T-helper 2 cell treated with Interferon-gamma antibody and Interleukin-4, amounts not matched to agents 5 μg/mL and 100 μg/mL, for 36 hours (primary cell): ENCODE data around the gene ANKS3.

Experiments
- DNase-seq: peaks from one replicate; pipeline ENCODE4 v3.0.0; 2021; ENCODE audit warnings: low spot score
- H3K27ac Mint-ChIP-seq: one replicate; pipeline ENCODE4 v1.8.0; 2021; ENCODE audit warnings: mild to moderate bottlenecking, mixed read lengths
- H3K27me3 Mint-ChIP-seq: one replicate; pipeline ENCODE4 v1.8.0; 2021; ENCODE audit warnings: low read depth, mixed read lengths
- H3K36me3 Mint-ChIP-seq: one replicate; pipeline ENCODE4 v1.8.0; 2021; ENCODE audit warnings: low read depth, mixed read lengths
- H3K4me1 Mint-ChIP-seq: one replicate; pipeline ENCODE4 v1.8.0; 2021; ENCODE audit warnings: low read depth, mixed read lengths
- H3K4me3 Mint-ChIP-seq: one replicate; pipeline ENCODE4 v1.8.0; 2022; ENCODE audit warnings: mild to moderate bottlenecking, moderate library complexity, mixed read lengths
- H3K9me3 Mint-ChIP-seq: one replicate; pipeline ENCODE4 v1.8.0; 2021; ENCODE audit warnings: mixed read lengths

The ANKS3 gene

DNA sequence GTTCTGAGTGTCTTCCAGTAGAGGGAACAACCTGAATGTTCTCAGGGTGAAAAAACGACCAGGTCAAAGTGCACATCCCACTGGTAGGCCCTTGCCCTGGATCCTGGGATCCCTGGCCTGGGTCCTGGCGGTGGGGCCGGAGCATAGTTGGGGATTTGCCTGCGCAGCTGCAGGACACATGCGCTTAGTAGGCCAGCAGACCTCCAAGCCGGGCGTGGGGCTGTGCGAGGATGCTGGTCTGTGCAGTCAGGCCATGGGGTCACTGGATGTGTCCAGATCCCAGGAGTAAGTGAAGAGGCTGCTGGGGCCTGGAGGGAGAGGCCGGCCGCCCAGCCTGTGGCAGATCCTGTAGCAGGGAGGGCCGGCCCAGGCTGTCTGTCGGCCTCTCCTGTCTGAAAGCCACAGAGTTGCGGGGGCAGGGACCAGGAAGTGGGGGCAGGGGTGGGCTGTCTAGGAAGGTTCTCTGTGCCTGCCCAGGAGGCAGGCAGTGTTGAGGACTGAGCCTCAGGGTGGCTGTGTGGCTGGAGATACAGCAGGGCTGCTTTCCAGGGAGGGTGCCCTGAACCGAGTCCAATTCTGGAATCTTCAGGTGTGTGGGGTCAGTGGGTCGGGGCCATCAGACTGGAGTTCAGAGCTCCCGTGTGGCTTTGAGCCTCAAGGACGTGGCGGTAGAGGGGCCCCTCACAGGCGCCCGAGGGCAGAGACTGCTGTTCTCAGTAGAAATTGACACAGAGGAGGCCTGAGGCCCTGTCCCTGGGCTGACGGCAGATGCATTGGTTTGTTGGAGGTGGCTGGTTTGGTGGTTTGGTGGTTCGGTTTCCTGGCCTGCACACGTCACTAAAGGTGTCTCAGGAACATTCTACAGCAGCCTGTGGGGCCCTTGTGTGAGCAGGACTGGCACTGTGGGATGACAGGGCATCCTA lies 57.9 kb downstream of the ANKS3 start:
- H3K9me3 Mint-ChIP-seq = no peaks in the 10 kb centered on the region
- peak; percentile 80 for DNase-seq
- H3K27me3 Mint-ChIP-seq = no peaks in the 10 kb centered on the region
- peak overlapping the region; percentile 65 for H3K4me3 Mint-ChIP-seq
- H3K4me1 Mint-ChIP-seq = peaks cover 21% of the 10 kb centered on the region
- H3K36me3 Mint-ChIP-seq = peaks cover 24% of the 10 kb centered on the region
- peak overlapping the region; percentile 93 for H3K27ac Mint-ChIP-seq

DNA sequence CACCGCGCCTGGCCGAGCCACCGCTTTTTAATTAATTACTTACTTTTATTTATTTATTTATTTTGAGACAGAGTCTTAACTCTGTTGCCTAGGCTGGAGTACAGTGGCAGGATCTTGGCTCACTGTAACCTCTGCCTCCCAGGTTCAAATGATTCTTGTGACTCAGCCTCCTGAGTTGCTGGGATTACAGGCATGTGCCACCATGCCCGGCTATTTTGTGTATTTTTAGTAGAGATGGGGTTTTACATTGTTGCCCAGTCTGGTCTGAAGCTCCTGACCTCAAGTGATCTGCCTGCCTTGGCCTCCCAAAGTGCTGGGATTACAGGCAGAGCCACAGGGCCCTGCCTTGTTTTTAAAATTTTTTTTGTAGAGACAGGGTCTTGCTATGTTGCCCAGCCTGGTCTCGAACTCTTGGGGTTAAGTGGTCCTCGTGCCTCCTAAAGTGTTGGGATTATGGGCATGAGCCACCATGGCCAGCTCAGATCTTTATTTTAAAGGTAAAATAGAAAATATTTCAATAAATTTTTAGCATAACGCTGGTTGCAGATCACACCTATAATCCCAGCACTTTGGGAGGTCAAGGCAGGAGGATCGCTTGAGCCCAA lies 59.0 kb downstream of the ANKS3 start:
- DNase-seq = no peak
- peaks cover 24% of the 10 kb centered on the region for H3K36me3 Mint-ChIP-seq
- H3K4me3 Mint-ChIP-seq = peak overlapping the region; percentile 65
- no peaks in the 10 kb centered on the region for H3K27me3 Mint-ChIP-seq
- H3K27ac Mint-ChIP-seq = peak overlapping the region; percentile 93
- H3K9me3 Mint-ChIP-seq = no peaks in the 10 kb centered on the region
- peaks cover 21% of the 10 kb centered on the region for H3K4me1 Mint-ChIP-seq

DNA sequence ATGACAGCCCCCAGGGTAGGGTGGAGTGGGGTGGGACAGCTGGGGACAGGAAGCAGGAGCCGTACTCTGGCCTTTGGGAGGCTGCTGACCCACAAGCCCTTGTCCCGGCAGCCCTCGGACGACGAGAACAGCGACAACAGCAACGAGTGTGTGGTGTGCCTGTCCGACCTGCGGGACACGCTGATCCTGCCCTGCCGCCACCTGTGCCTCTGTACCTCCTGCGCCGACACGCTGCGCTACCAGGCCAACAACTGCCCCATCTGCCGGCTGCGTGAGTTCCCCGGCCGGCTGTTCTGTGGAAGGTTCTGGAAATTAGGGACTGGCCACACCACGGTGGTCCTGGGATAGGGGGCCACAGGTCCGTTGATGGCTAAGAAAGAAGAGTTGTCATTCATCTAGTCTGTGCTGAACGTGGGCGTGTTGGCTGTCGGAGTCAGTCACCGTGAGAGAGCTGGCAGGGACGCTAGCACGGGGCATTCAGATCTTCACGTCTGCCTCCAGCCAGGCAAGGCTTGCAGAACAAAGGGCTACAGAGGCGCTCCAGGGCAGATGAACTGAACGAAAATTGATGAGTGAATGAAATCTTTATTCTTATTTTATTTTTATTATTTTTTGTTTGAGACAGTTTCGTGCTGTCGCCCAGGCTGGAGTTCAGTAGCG lies 60.6 kb downstream of the ANKS3 start:
- Mint-ChIP-seq H3K4me1 (peaks cover 21% of the 10 kb centered on the region), H3K9me3 (no peaks in the 10 kb centered on the region), H3K27ac (no peak overlapping the region), H3K4me3 (no peak overlapping the region), H3K36me3 (peaks cover 25% of the 10 kb centered on the region), H3K27me3 (no peaks in the 10 kb centered on the region)
- DNase-seq = no peak

DNA sequence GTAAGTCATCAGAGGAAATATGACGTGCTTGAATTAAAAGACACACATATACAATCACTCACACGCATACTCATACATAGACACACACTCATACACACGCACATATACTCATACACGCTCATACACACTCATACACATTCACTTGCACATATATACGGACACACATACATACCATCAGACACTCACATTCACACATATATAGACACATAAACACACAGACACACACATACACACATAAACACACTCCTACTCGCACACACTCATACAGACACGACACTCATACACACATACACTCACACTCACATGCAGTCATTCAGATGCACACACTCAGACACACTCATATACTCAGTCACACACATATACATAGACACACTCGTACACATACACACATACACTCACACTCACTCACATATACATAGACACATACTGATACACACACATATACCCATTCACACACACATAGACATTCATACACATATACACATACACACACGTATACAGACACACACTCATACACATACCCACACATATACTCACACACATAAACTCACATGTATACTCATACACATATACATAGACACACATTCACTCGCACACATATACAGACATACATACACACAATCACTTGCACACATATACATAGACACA lies 65.6 kb downstream of the ANKS3 start:
- H3K27ac Mint-ChIP-seq = no peak overlapping the region
- H3K4me1 Mint-ChIP-seq = peaks cover 20% of the 10 kb centered on the region
- H3K36me3 Mint-ChIP-seq = peaks cover 25% of the 10 kb centered on the region
- no peak overlapping the region for H3K4me3 Mint-ChIP-seq
- no peaks in the 10 kb centered on the region for H3K9me3 Mint-ChIP-seq
- no peaks in the 10 kb centered on the region for H3K27me3 Mint-ChIP-seq
- no peak for DNase-seq

DNA sequence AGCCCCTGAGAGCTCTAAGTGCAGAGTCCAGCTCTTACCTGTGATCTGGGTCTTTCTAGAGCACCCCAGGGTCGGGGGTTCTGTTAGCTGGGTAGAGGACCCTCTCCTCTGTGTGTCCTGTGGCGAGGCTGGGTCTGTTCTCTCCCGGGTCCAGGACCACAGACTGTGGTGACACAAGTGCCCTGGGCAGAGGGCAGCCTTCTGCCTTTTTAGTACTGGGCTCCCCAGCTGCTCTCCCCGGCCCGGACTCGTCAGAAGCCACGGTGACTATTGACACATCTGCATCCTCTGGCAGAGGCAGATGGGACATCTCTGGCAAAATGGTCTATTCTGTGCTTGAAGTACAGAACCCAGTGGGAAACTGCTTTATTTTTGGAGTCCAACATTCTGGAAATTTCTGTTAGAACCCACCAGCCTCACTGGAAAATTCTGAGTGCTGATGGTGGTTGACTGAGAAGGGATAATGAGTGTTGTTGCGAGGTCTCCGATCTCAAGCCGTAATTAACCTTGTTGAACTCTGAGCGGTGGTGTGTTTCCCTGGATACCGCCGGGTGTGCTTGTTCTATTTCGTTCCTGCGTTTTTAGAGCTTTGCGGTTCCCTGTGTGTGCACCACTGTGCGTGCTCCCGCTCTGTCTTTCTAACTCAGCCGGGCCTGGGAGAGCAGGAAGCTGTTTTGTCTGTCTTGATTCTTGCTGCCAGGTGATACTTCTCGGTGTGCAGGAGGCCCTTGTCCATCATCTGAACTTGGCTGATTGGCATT lies 66.7 kb downstream of the ANKS3 start:
- Mint-ChIP-seq H3K4me3 (no peak overlapping the region), H3K27me3 (no peaks in the 10 kb centered on the region), H3K27ac (peak overlapping the region; percentile 19), H3K9me3 (no peaks in the 10 kb centered on the region), H3K36me3 (peaks cover 27% of the 10 kb centered on the region), H3K4me1 (peaks cover 22% of the 10 kb centered on the region)
- no peak for DNase-seq

DNA sequence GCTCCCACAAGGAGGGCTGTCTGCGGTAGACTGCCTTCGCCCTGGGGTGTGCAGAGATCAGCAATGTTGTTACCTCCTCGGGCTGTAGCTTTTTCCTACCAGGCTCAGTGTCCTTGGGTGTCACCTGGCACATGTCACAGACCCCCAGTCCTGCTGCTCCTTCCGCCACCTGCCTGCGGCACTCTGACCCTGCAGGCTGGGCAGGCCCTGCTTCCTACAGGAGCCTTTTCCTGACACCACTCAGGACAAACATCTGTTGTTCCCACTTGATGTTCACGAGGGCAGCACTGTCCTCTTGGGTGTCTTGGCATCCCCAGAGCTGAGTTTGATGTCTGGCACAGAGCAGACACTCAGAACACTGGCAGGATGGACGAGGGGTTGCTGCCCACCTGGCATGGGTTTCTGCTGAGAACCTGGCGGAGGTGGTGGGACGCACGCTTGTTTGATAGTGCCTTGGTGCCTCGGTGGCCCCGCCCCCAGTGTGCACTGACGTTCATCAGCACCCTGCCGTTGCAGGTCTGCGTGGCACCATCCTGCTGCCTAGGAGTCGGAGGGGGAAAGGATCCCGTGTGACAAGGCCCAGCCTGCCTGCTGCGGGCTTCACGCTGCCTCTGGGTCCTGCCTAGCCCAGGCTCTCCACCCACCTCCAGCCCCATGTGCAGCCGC lies 67.4 kb downstream of the ANKS3 start:
- Mint-ChIP-seq H3K36me3 (peaks cover 27% of the 10 kb centered on the region), H3K4me1 (peaks cover 24% of the 10 kb centered on the region), H3K4me3 (no peak overlapping the region), H3K27ac (no peak overlapping the region), H3K27me3 (no peaks in the 10 kb centered on the region), H3K9me3 (no peaks in the 10 kb centered on the region)
- no peak for DNase-seq

DNA sequence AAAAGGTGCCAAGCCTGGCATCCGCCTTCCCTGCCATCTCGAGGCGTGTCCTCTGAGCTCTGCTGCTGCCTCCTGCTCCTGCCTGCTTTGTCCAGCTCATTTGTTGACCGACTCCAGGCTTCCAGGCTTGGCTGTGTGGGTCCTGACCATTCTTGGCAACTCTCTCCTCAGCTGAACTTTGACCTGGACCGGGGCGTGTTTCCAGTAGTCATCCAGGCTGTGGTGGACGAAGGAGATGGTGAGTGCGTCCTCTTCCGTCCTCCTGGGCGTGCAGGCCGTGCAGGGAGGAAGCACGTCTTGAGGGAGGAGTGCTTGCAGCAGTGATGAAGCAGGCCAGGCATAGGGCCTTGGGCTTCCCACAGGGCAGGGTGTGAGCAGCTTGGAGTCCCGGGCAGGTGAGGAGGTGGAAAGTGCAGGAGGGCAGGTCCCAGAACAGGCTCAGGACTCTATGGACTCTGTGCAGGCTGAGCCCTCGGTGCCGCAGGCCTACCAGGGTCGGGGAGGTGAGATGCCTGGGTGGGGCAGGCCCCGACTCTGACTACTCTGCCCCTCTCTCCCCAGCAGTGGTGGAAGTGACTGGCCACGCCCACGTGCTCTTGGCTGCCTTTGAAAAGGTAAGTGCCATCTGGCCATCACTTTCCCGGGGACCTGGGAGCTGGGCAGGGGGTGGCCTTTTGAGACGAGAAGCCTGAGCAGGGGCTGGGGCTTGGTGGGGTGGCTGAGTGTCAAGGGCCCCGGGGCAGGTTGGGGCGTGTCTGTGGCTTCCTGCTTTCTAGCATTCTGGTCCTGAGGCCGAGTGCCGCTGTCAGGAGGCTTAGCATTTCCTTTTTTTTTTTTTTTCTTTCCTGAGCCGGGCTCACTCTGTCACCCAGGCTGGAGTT lies 69.3 kb downstream of the ANKS3 start:
- H3K4me1 Mint-ChIP-seq = peaks cover 37% of the 10 kb centered on the region
- peak overlapping the region; percentile 74 for H3K4me3 Mint-ChIP-seq
- H3K27me3 Mint-ChIP-seq = no peaks in the 10 kb centered on the region
- DNase-seq = peak; percentile 51
- H3K36me3 Mint-ChIP-seq = peaks cover 27% of the 10 kb centered on the region
- no peaks in the 10 kb centered on the region for H3K9me3 Mint-ChIP-seq
- peak overlapping the region; percentile 93 for H3K27ac Mint-ChIP-seq

DNA sequence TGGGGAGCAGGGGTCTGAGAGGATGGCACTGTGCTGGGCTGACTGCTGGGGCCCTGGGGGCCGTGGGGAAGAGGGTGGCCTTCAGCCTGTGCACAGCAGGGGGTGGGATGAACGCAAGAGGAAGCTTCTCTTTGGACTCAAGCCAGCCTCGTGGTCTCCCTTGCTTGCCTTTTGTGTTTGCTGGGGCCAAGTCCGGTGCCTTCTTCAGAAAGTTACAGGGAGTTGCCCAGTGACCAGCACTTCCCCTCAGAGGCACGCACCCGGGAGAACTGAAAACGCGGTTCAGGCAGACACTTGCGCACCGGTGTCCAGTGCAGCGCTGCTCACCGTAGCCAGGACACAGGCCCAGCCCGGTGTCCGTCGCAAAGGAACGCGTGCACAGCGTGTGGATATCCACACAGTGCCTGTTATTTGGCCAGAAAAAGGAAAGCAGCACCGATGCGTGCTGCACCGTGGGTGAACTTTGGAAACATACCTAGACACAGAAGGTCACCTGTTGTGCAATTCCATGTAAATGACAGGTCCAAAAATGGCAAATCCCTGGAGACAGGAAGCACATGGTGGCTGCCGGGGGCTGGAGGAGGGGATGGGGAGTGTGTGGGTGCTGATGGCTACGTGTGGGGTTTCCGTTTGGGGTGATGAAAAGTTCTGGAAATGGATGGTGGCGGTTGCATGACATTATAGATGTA lies 70.2 kb downstream of the ANKS3 start:
- Mint-ChIP-seq H3K4me3 (peak overlapping the region; percentile 74), H3K4me1 (peaks cover 41% of the 10 kb centered on the region), H3K9me3 (no peaks in the 10 kb centered on the region), H3K27me3 (no peaks in the 10 kb centered on the region), H3K36me3 (peaks cover 28% of the 10 kb centered on the region), H3K27ac (peak overlapping the region; percentile 93)
- no peak for DNase-seq

DNA sequence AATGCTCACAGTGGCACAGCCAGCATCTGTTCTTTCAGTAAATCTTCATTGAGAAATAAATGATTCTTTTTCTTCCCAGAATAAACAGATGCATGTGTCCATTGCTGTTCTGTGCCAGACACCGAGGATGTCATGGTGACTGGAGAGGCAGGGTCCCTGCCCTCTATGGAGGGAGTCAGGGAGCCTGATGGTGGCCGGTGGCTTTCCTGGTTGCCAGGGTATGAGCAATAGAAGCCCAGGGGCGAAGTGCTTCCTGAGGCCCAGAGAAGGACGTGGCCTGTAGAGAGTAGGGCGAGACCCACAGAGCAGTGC lies 70.7 kb downstream of the ANKS3 start:
- Mint-ChIP-seq H3K36me3 (peaks cover 28% of the 10 kb centered on the region), H3K27ac (peak overlapping the region; percentile 93), H3K9me3 (no peaks in the 10 kb centered on the region), H3K4me1 (peaks cover 41% of the 10 kb centered on the region), H3K4me3 (peak overlapping the region; percentile 74), H3K27me3 (no peaks in the 10 kb centered on the region)
- no peak for DNase-seq

DNA sequence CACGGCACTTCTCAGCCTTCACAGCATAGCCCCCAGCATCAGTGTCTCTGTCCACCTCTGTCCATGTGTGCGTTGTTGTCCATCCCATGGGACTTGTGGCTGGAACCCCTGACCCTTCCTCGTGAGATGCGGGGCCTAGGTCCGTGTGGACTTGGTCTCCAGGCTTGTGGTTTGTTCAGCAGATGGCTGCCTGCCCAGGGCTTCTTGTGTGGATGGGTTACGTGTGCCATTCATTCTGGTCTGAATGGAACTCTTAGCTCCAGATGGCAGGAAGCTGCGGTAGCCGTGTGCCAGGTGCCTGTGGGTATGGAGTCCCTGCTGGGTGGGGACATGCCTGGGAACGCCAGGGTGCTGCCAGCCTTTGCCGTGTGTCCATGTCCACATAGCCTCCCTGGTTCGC lies 72.4 kb downstream of the ANKS3 start:
- Mint-ChIP-seq H3K27me3 (no peaks in the 10 kb centered on the region), H3K27ac (peak overlapping the region; percentile 41), H3K36me3 (peaks cover 27% of the 10 kb centered on the region), H3K9me3 (no peaks in the 10 kb centered on the region), H3K4me3 (no peak overlapping the region), H3K4me1 (peaks cover 41% of the 10 kb centered on the region)
- no peak for DNase-seq

DNA sequence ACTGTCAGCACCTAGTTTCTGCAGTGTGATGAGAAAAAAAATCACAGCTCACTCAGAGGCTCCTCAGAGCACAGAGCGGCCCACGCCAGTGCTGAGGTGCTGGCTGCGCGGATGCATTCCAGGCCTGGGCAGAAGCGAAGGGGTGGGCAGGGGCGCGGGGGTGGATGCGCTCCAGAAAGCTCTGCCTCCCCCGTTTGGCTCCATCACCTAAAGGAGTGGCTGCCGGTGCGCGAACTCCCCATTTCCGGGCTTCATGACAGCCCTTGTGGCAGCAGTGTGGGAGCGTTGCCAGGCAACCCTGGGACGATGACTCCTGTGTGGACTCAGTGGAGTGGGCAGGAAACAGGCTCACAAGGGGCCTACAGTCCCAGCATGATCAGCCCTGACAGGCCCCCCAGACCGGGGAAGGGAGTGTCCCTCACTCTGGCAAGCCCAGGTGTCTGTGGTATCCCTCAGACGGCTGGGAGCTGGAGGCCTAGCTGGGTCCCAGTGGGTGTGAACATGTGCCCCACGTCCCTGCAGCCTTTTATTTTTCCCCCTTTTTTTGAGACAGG lies 73.5 kb downstream of the ANKS3 start:
- Mint-ChIP-seq H3K9me3 (no peaks in the 10 kb centered on the region), H3K4me1 (peaks cover 41% of the 10 kb centered on the region), H3K27me3 (no peaks in the 10 kb centered on the region), H3K4me3 (peak overlapping the region; percentile 48), H3K27ac (peak overlapping the region; percentile 84), H3K36me3 (peaks cover 28% of the 10 kb centered on the region)
- DNase-seq = peak; percentile 85
